Measurements from ENCODE around the gene IL10RB. TPM values are rescaled to one million over a fixed set of nuclear protein-coding genes. Genes with fewer than 3 reads are reported as not detected.

The IL10RB gene
- total and polyA plus RNA-seq, 2 donors (not counting 1 experiment from before 2014, with no cell fraction given): 29.3 to 32.5 TPM

DNA sequence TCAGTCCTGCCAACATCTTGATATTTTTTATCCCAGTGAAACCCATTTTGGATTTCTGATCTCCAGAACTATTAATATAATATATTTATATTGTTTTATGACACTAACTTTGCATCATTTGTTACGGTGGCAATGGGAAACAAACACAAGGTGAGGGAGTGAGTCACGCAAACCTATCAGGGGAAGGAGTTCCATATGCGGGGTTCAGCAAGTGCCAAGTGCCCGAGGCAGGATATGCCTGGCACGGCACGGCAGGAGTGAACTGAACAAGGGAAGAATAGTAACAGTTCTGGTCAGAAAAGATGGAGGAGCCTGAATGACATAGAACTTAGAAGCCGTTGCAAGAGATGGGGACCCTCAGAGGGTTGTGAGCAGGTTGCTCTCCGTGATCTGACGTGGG, 7.7 kb upstream of the IL10RB start:
- Mint-ChIP-seq H3K27me3 (no peaks in the 10 kb centered on the region), H3K27ac (peak overlapping the region; percentile 74), H3K4me1 (peaks cover 24% of the 10 kb centered on the region), H3K9me3 (ENCODE audit: insufficient read depth) (no peaks in the 10 kb centered on the region), H3K4me3 (no peak overlapping the region)
- Histone ChIP-seq H3K4me1 (ENCODE audit: control insufficient read depth in 2 of 2, insufficient read depth in 2 of 2, low read length in 2 of 2) (peaks cover 4 to 11% of the 10 kb centered on the region in 2 donors), H3K27ac (ENCODE audit: low read length in 2 of 2) (no peak overlapping the region), H4K20me1 (ENCODE audit: control insufficient read depth, insufficient read depth, low read length, poor library complexity, severe bottlenecking) (peaks cover 9% of the 10 kb centered on the region), H3K4me2 (replicated peaks; ENCODE audit: low read depth, low read length, poor library complexity, severe bottlenecking) (no peak overlapping the region), H3K79me2 (ENCODE audit: control insufficient read depth, insufficient read depth, low read length) (peaks cover 5% of the 10 kb centered on the region), H3K9me3 (ENCODE audit: control extremely low read depth in 1 of 3, control insufficient read depth in 2 of 3, insufficient read depth in 1 of 3, low read length in 2 of 3) (peaks cover 0 to 14% (median 4%) of the 10 kb centered on the region in 3 donors), H3K27me3 (replicated peaks in 1 of 4; ENCODE audit: control extremely low read depth in 1 of 4, control insufficient read depth in 3 of 4, insufficient read depth in 4 of 4, low read length in 3 of 4) (no peaks in the 10 kb centered on the region), H3K36me3 (replicated peaks in 1 of 2; ENCODE audit: control extremely low read depth in 1 of 2, control insufficient read depth in 1 of 2, extremely low read depth in 1 of 2, insufficient read depth in 2 of 2, low read length in 1 of 2) (peaks cover 15 to 69% of the 10 kb centered on the region in 2 experiments), H3K4me3 (ENCODE audit: control extremely low read depth in 1 of 5, extremely low read depth in 1 of 5, insufficient read depth in 1 of 5, low read depth in 2 of 5, low read length in 4 of 5) (no peak overlapping the region), H3K9ac (ENCODE audit: low read length) (no peak overlapping the region), H2AFZ (ENCODE audit: insufficient read depth, low read depth, low read length, poor library complexity, severe bottlenecking) (no peak overlapping the region)
- 98% methylated on average over 9 of the region's 9 CpGs for WGBS (ENCODE audit: insufficient coverage)
- no peak for TF ChIP-seq EZH2 (IDR thresholded peaks at IDR 0.05; ENCODE audit: borderline replicate concordance, insufficient read depth, low read depth, low read length, poor library complexity, severe bottlenecking)
- TF ChIP-seq, protein P1, sequence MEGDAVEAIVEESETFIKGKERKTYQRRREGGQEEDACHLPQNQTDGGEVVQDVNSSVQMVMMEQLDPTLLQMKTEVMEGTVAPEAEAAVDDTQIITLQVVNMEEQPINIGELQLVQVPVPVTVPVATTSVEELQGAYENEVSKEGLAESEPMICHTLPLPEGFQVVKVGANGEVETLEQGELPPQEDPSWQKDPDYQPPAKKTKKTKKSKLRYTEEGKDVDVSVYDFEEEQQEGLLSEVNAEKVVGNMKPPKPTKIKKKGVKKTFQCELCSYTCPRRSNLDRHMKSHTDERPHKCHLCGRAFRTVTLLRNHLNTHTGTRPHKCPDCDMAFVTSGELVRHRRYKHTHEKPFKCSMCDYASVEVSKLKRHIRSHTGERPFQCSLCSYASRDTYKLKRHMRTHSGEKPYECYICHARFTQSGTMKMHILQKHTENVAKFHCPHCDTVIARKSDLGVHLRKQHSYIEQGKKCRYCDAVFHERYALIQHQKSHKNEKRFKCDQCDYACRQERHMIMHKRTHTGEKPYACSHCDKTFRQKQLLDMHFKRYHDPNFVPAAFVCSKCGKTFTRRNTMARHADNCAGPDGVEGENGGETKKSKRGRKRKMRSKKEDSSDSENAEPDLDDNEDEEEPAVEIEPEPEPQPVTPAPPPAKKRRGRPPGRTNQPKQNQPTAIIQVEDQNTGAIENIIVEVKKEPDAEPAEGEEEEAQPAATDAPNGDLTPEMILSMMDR (IDR thresholded peaks at IDR 0.05): no peak
- intact Hi-C loops (cut with micrococcal nuclease): no loop called here
- ChIA-PET CTCF (interaction anchor here (2.0 kb wide), 1 partner anchor 62 kb away, joined by 6 read pairs; no protein-coding TSS in a partner anchor), POLR2A (no interaction called here)
- no peak for DNase-seq
- no peak for ATAC-seq (ENCODE audit: low read depth)

DNA sequence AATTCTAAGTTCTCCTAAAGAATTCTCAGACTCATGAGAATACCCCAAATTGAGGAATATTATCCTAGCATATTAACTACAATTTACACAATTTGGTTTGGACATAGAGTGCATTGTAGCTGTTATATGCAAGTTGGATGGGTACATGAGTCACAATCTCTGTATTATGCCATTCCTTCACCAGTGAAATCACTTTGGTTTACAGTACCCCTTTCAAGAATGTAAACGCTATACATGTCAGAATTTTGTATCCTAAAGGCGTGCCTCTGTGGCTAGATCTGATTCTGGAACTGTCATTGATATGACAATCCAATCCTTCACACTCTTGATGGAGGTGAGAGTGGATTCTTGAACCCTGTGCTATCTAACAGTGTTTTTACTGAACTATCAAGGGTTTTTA, 6.7 kb upstream of the IL10RB start:
- ChIA-PET POLR2A (no interaction called here), CTCF (interaction anchor here (1.3 to 2.0 kb wide), 3 partner anchors 60 to 185 kb away, joined by 3 to 6 read pairs (median 4); no protein-coding TSS in a partner anchor)
- Mint-ChIP-seq H3K27ac (peak overlapping the region; percentile 67), H3K4me1 (peaks cover 26% of the 10 kb centered on the region), H3K4me3 (no peak overlapping the region), H3K9me3 (ENCODE audit: insufficient read depth) (no peaks in the 10 kb centered on the region), H3K27me3 (no peaks in the 10 kb centered on the region)
- H3K9me3 ChIP-seq (ENCODE audit: control extremely low read depth in 1 of 3, control insufficient read depth in 2 of 3, insufficient read depth in 1 of 3, low read length in 2 of 3): peaks cover 0 to 14% (median 4%) of the 10 kb centered on the region in 3 donors
- ATAC-seq (ENCODE audit: low read depth): no peak
- H3K9ac ChIP-seq (ENCODE audit: low read length): no peak overlapping the region
- H3K27me3 ChIP-seq (replicated peaks in 1 of 4; ENCODE audit: control extremely low read depth in 1 of 4, control insufficient read depth in 3 of 4, insufficient read depth in 4 of 4, low read length in 3 of 4): no peaks in the 10 kb centered on the region
- peak overlapping the region in 1 of 2 donors; percentile 47 for H3K27ac ChIP-seq (ENCODE audit: low read length in 2 of 2)
- H3K4me2 ChIP-seq (replicated peaks; ENCODE audit: low read depth, low read length, poor library complexity, severe bottlenecking): no peak overlapping the region
- H3K4me3 ChIP-seq (ENCODE audit: control extremely low read depth in 1 of 5, extremely low read depth in 1 of 5, insufficient read depth in 1 of 5, low read depth in 2 of 5, low read length in 4 of 5): no peak overlapping the region
- H3K79me2 ChIP-seq (ENCODE audit: control insufficient read depth, insufficient read depth, low read length): peaks cover 10% of the 10 kb centered on the region
- peaks cover 9% of the 10 kb centered on the region for H4K20me1 ChIP-seq (ENCODE audit: control insufficient read depth, insufficient read depth, low read length, poor library complexity, severe bottlenecking)
- TF ChIP-seq EZH2 (IDR thresholded peaks at IDR 0.05; ENCODE audit: borderline replicate concordance, insufficient read depth, low read depth, low read length, poor library complexity, severe bottlenecking): no peak
- TF ChIP-seq, protein P1 (IDR thresholded peaks at IDR 0.05): no peak
- WGBS (ENCODE audit: insufficient coverage): no CpG with 5 or more reads among the region's 2 CpGs
- H3K36me3 ChIP-seq (replicated peaks in 1 of 2; ENCODE audit: control extremely low read depth in 1 of 2, control insufficient read depth in 1 of 2, extremely low read depth in 1 of 2, insufficient read depth in 2 of 2, low read length in 1 of 2): peaks cover 13 to 64% of the 10 kb centered on the region in 2 experiments
- no peak overlapping the region for H2AFZ ChIP-seq (ENCODE audit: insufficient read depth, low read depth, low read length, poor library complexity, severe bottlenecking)
- intact Hi-C loops (cut with micrococcal nuclease): no loop called here
- H3K4me1 ChIP-seq (ENCODE audit: control insufficient read depth in 2 of 2, insufficient read depth in 2 of 2, low read length in 2 of 2): peaks cover 4 to 11% of the 10 kb centered on the region in 2 donors
- DNase-seq: no peak
